ENCODE data around the gene PRSS2.

The PRSS2 gene

DNA sequence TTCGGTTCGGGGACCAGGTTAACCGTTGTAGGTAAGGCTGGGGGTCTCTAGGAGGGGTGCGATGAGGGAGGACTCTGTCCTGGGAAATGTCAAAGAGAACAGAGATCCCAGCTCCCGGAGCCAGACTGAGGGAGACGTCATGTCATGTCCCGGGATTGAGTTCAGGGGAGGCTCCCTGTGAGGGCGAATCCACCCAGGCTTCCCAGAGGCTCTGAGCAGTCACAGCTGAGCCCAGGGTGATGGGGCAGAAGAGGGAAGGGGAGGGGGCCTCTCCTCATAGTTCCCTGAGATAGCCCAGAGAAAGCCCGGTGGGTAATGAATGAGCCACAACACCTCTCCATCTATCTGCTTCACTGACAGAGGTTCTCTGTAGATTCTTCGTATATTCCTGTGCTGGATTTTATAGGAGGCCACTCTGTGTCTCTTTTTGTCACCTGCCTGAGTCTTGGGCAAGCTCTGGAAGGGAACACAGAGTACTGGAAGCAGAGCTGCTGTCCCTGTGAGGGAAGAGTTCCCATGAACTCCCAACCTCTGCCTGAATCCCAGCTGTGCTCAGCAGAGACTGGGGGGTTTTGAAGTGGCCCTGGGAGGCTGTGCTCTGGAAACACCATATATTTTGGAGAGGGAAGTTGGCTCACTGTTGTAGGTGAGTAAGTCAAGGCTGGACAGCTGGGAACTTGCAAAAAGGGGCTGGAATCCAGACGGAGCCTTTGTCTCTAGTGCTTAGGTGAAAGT, 16.4 kb downstream of the PRSS2 start:
- no peak for DNase-seq (ENCODE audit: low read depth in 2 of 2)

DNA sequence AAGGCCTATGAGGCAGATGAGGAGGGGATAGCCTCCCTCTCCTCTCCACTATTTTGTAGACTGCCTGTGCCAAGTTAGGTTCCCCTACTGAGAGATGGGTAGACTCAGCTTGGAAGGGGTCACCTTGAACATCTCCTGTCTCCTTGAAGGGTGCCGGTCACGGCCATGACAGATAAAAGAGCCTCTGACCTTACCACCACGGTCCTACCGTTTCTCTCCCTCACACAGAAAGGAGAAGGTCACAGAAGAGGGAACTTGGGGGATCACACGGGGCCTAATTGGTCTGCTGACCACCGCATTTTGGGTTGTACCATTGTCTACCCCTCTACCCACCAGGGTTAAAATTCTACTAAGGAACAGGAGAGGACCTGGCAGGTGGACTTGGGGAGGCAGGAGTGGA, 17.0 kb downstream of the PRSS2 start:
- DNase-seq (ENCODE audit: low read depth in 2 of 2): no peak

- DNase-seq (ENCODE audit: low read depth in 2 of 2): no peak
Observed at GRCh38 chr7:142788303-142789289, 17.8 kb downstream of the PRSS2 start.

GRCh38 chr7:142789441-142789840, 18.7 kb downstream of the PRSS2 start:
- DNase-seq (ENCODE audit: low read depth in 2 of 2): no peak

DNA sequence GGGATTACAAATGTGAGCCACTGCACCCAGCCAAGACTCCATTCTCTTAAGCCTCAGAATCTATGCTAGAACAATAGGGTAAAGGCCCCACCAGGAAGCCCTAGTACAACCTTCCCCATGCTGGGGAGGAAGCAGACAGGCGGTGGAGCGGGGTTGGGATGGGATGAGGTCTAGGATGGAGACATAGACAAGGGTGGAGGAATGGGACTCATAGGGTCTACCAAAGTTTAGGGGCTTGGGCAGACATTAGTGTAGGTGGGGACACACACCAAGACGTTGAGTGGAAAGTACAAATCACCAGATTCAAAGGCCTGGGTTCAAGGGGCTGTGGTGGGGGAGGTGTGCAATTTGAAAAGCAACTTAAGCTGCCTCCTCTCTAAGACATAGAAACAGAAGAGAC, 19.3 kb downstream of the PRSS2 start:
- DNase-seq (ENCODE audit: low read depth in 2 of 2): no peak

DNA sequence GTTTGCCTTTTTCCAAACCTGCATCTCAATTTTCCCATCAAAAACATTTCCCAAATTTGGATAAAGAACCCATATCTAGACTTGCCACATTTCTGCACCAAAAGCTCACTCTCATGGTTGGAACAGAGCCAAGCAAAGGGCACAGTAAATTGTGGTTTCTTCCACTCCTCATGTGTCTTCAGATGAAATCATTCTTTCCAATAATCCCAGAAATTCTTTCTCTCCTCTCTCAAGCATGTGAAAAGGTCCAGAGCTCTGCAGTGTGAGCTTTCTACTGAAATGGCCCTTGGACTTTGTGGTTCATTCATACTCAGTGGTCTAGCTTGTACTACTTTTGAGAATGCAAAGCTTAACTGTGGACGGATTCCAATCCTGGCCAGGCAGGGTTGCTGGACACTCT, 19.8 kb downstream of the PRSS2 start:
- no peak for DNase-seq (ENCODE audit: low read depth in 2 of 2)

DNA sequence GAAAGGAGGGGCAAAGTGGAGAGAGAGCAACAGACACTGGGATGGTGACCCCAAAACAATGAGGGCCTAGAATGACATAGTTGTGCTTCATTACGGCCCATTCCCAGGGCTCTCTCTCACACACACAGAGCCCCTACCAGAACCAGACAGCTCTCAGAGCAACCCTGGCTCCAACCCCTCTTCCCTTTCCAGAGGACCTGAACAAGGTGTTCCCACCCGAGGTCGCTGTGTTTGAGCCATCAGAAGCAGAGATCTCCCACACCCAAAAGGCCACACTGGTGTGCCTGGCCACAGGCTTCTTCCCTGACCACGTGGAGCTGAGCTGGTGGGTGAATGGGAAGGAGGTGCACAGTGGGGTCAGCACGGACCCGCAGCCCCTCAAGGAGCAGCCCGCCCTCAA, 20.7 kb downstream of the PRSS2 start:
- DNase-seq (ENCODE audit: low read depth in 2 of 2): no peak

DNA sequence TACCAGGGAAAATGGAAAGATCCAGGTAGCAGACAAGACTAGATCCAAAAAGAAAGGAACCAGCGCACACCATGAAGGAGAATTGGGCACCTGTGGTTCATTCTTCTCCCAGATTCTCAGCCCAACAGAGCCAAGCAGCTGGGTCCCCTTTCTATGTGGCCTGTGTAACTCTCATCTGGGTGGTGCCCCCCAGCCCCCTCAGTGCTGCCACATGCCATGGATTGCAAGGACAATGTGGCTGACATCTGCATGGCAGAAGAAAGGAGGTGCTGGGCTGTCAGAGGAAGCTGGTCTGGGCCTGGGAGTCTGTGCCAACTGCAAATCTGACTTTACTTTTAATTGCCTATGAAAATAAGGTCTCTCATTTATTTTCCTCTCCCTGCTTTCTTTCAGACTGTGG, 21.4 kb downstream of the PRSS2 start:
- no peak for DNase-seq (ENCODE audit: low read depth in 2 of 2)

DNA sequence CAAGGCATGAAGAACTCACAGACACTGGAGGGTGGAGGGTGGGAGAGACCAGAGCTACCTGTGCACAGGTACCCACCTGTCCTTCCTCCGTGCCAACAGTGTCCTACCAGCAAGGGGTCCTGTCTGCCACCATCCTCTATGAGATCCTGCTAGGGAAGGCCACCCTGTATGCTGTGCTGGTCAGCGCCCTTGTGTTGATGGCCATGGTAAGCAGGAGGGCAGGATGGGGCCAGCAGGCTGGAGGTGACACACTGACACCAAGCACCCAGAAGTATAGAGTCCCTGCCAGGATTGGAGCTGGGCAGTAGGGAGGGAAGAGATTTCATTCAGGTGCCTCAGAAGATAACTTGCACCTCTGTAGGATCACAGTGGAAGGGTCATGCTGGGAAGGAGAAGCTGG, 21.8 kb downstream of the PRSS2 start:
- no peak for DNase-seq (ENCODE audit: low read depth in 2 of 2)

- DNase-seq (ENCODE audit: low read depth in 2 of 2): no peak
Observed at GRCh38 chr7:142793156-142793555, 22.4 kb downstream of the PRSS2 start.

DNA sequence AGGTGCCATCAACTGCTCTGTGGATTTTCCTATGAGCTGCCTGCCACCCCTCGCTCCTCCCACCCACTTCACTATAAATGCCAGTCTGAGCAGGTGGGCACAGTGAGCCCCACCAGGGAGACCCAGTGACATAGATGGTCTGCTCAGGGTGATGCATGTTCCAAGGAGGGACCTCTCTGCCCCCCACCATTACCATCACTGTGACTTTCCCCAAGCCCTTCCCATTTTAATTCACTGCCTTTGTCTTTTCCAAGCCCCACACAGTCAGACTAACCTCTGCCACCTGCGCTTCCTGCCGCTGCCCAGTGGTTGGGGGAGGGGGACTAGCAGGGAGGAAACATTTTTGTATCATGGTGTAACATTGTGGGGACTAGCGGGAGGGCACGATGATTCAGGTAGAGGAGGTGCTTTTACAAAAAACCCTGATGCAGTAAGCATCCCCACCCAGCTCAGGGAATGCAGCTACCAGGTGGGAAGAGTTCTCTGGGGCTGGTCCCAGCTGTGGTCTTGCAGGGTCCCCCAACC, 24.6 kb downstream of the PRSS2 start:
- DNase-seq (ENCODE audit: low read depth in 2 of 2): no peak

DNA sequence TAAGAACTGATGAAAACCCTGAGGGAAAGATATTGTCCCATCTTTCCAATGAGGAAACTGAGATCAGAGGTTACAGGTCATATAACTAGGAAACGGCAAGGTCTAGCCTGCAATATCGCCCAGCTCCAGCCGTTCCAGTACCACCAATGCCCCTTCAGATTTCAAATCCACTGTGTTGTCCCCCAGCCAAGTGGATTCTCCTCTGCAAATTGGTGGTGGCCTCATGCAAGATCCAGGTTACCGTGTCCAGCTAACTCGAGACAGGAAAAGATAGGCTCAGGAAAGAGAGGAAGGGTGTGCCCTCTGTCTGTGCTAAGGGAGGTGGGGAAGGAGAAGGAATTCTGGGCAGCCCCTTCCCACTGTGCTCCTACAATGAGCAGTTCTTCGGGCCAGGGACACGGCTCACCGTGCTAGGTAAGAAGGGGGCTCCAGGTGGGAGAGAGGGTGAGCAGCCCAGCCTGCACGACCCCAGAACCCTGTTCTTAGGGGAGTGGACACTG, 25.3 kb downstream of the PRSS2 start:
- no peak for DNase-seq (ENCODE audit: low read depth in 2 of 2)

DNA sequence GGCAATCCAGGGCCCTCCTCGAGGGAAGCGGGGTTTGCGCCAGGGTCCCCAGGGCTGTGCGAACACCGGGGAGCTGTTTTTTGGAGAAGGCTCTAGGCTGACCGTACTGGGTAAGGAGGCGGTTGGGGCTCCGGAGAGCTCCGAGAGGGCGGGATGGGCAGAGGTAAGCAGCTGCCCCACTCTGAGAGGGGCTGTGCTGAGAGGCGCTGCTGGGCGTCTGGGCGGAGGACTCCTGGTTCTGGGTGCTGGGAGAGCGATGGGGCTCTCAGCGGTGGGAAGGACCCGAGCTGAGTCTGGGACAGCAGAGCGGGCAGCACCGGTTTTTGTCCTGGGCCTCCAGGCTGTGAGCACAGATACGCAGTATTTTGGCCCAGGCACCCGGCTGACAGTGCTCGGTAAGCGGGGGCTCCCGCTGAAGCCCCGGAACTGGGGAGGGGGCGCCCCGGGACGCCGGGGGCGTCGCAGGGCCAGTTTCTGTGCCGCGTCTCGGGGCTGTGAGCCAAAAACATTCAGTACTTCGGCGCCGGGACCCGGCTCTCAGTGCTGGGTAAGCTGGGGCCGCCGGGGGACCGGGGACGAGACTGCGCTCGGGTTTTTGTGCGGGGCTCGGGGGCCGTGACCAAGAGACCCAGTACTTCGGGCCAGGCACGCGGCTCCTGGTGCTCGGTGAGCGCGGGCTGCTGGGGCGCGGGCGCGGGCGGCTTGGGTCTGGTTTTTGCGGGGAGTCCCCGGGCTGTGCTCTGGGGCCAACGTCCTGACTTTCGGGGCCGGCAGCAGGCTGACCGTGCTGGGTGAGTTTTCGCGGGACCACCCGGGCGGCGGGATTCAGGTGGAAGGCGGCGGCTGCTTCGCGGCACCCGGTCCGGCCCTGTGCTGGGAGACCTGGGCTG, 26.0 kb downstream of the PRSS2 start:
- no peak for DNase-seq (ENCODE audit: low read depth in 2 of 2)

GRCh38 chr7:142797391-142798377, 26.9 kb downstream of the PRSS2 start:
- no peak for DNase-seq (ENCODE audit: low read depth in 2 of 2)

GRCh38 chr7:142798451-142799436, 28.0 kb downstream of the PRSS2 start:
- DNase-seq (ENCODE audit: low read depth in 2 of 2): no peak

GRCh38 chr7:142799437-142799835, 28.7 kb downstream of the PRSS2 start:
- DNase-seq (ENCODE audit: low read depth in 2 of 2): no peak

DNA sequence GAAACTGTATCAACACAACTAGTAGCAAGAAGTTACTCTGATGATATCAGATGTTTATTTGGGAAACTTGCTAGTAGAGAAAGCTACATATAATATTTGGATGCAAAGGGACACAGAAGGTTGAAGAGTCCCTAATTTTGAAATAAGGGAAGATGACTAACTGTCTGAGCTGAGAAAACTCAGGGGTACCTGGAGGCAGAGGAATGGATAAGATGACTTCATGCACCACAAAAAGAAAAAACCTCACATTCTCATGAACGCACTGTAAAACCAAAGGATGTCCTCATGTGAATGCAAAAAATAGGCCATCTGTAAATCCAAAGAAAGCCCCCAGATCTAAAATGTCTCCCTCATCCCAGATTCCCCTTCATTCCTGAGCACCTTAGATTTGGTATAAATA, 29.3 kb downstream of the PRSS2 start:
- DNase-seq (ENCODE audit: low read depth in 2 of 2): no peak

- DNase-seq (ENCODE audit: low read depth in 2 of 2): no peak
Observed at GRCh38 chr7:142800699-142801260, 30.0 kb downstream of the PRSS2 start.
